Fibroblast of peridontal ligament (primary cell): ENCODE data around the gene TMEM217.
A peak's percentile ranks its signal among the peaks of the same experiment; 100 is the strongest.

Source experiments
- DNase-seq: peaks from one replicate; pipeline ENCODE4 v3.0.0-alpha.2; 2010; ENCODE audit errors: extremely low read depth

The TMEM217 gene

DNA sequence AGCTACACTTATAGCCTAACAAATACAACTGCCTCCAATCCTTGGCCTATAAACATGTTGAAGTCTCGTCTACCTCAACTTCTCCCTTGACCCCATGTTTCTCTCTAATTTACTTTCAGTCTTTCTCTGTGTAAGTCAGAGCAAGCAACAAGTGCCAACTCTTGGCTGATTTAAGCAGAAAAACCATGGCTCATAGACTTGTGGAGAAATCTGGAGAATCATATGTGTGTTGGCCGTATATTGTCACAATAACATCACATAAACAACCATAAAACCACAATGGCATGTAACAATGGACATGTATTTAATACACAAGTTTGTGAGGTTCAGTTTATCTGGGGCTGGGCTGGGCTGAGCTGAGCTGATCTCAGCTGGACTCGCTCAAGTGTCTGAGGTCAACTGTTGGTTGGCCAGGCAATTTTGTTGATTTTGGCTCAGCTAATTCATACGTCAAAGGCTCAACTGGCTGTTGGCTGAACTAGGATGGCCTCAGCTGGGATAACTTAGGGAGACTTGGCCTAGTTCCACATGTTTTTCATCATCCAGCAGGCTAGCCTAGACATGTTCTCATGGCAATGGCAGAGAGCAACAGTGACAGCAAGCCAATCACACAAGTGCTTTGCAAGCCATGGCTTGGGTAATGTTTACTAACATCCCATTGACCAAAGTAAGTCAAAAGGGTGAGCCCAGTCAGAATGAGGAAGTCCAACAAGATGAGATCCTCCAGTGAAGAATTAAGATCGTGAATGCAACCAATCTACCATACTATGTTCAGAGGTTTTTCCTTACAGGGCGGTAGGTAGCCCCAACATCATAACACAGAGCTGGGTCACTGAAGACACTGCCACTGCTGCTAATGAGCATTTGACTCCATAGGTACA lies 13.3 kb downstream of the TMEM217 start:
- peak; percentile 100 for DNase-seq

GRCh38 chr6:37243816-37244370 lies 14.1 kb downstream of the TMEM217 start:
- DNase-seq = no peak

GRCh38 chr6:37243131-37243815 lies 14.7 kb downstream of the TMEM217 start:
- no peak for DNase-seq

DNA sequence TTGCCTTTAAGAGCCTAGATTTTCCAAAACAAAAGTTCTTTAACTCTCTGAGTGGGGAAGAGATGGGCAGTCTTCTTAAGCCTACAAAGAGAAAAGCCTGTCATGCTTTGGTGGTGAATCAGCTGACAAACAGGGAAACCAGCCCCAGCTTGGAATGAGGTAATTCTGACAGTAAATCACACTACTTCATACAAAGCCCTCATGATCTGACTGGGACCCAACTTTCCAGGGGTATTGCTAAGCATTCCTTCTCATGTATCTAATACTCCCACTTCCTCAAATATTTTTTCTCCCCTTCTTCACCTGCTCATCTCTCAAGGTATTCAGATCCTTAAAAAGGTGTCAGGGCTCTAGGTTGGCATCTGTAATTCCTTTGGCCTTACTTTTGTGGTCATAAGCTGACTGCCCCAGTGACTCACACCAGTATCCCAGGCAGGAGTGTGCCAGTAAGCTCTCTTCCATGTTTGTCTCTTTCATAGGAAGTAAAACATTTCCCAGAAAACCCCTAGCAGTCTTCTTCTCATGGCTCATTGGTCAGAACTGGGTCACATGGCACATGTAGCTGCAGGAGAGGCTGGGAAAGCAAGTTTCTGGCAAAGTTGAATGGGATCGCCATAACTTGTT lies 15.4 kb downstream of the TMEM217 start:
- DNase-seq = peak; percentile 99

- no peak for DNase-seq
Observed at GRCh38 chr6:37241775-37242428, 16.0 kb downstream of the TMEM217 start.

GRCh38 chr6:37241131-37241530 lies 16.8 kb downstream of the TMEM217 start:
- DNase-seq = no peak

GRCh38 chr6:37239950-37240713 lies 17.8 kb downstream of the TMEM217 start:
- peak; percentile 93 for DNase-seq

DNA sequence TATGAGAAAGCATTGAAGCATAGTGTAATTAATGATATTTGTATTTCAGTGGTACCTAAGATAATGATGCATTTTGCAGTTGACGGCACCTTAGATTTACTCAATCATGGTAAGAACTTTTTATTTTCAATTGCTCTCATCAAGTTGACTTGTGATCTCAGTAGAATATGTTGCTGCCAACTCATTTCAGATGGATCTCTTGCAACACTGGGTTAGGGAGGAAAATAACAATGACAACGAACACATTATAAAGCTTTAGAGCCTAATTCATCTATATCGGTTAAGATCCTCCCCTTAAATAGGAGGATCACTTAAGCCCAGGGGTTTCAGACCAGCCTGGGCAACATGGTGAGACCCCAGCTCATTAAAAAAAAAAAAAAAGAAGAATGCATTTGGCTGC lies 18.4 kb downstream of the TMEM217 start:
- DNase-seq = peak; percentile 68

- no peak for DNase-seq
Observed at GRCh38 chr6:37238381-37238780, 19.6 kb downstream of the TMEM217 start.

GRCh38 chr6:37237789-37238188 lies 20.2 kb downstream of the TMEM217 start:
- DNase-seq = no peak

- no peak for DNase-seq
Observed at GRCh38 chr6:37236921-37237320, 21.0 kb downstream of the TMEM217 start.

DNA sequence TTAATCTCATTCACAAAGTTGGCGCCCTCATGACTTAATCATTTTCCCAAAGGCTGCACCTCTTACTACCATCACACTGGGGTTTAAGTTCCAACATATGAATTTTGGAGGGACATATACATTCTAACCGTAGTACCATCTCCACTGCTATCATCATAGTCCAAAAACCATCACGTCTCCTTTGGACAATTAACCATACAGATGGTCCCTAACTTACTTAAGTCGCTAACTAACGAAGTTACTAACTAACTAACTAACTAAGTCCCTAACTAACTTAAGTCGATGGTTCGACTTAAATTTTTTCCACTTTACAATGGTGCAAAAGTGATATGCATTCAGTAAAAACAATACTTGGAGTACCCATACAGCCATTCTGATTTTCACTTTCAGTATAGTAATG lies 24.4 kb downstream of the TMEM217 start:
- no peak for DNase-seq

- DNase-seq = no peak
Observed at GRCh38 chr6:37232430-37233017, 25.4 kb downstream of the TMEM217 start.

DNA sequence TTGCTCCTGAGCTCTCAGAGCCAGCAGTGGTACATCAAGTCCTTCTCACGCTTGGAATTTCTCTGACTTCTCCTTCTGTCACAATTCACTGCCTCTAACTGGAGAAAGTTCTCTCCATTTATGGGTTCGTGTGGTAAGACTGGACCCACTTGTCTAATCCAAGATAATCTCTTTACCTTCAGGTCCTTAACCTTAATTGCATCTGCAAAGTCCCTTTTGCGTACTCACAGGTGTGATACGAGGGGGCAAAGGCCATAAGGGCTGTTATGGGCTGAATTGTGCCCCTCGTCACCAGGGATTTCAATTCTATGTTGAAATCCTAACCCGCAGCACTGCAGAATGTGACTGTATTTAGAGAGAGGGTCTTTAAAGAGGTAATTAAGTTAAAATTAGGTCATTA lies 27.8 kb downstream of the TMEM217 start:
- DNase-seq = no peak

GRCh38 chr6:37225350-37226169 lies 32.4 kb downstream of the TMEM217 start:
- no peak for DNase-seq

GRCh38 chr6:37222992-37223391 lies 35.0 kb downstream of the TMEM217 start:
- DNase-seq = no peak

DNA sequence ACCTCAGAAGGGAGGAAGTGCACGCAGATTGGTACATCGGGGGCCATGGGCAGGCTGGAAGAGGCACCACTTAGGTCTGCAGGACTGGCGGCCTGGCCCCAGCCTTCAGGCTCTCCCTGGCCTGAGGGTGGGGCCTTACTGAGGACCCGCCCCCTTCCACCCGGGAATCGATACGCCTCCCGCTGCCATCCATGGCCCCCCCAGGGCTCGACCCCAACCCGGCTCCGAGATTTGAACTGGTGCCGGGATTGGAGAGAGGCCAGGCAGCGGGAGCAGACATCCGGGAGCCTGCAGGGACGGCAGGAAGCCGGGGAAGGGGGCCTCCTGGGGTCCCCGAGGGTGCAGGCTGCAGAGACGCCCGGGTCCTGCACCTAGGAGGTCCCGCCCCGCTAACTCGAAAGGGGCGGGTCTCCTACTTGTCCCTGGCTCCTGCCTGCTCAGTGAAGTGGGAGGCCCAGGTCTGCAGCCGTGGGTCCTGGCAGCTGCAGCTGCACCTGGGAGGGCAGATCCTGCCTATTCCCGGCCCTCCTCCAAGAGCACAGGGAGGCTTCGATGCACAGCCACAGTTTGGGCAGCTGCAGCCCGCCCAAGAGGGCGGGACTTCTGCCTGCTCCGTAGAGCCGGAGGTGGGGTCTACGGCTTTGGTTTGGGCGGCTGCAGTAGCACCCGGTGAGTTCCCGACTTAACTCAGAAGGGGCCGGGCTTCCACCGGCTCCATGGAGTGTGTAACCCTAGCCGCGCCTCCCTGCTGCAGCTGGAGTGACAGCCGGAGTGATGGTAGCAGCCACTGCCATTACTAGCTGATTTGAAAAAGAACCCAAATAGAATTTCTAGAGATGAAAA lies 35.6 kb downstream of the TMEM217 start:
- peak; percentile 70 for DNase-seq

DNA sequence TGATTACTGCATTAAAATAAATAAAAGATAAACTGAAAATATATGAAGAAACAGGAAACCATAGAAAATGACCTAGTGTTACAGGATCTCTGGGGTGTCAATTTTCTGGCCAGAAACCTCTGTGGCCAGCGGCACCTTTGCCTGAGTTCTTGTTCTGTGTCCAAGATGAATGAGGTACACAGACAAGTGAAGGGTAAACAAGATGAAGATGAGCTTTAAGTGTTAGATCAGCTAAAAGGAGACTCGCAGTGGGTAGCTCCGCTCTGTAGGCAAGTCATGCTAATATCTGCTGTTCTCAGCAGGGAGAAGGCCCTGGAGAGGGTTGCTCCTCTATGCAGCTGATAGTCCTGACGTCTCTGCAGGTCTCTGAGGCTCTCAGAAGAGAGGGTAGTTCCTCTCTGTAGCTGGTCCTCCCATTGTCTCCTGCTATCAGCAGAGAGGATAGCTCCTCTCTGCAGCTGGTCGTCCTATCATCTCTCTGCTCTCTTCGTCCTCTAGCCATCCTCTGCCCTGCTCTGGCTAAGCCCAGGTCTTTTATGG lies 36.3 kb downstream of the TMEM217 start:
- no peak for DNase-seq

- DNase-seq = no peak
Observed at GRCh38 chr6:37218511-37218910, 39.4 kb downstream of the TMEM217 start.
